ENCODE data around the gene RPL13A. TPM values are rescaled to one million over a fixed set of nuclear protein-coding genes. Genes with fewer than 3 reads are reported as not detected.
A peak's percentile ranks its signal among the peaks of the same experiment; 100 is the strongest.

The RPL13A gene
- total and polyA plus RNA-seq, 9 of the 15 experiments (the other 6 are each of a cell fraction or from before 2014, with no cell fraction given) = 1,744 to 5,482 (median 2,949) TPM

GRCh38 chr19:49451430-49452181, 35.8 kb upstream of the RPL13A start, which contains the start of gene PIH1D1 (continued):
- TF ChIP-seq CREB3L1 (IDR thresholded peaks at IDR 0.05; ENCODE audit: borderline replicate concordance, low read depth) = peak; percentile 69; the same call in 1 of the 2 replicates
- 0 out of 2 replicates have a peak, but pooled peaks have one; percentile 14 for TF ChIP-seq FOXM1 (IDR thresholded peaks at IDR 0.05; ENCODE audit: low read depth)
- TF ChIP-seq FOXM1 (CRISPR knock-in tag; IDR thresholded peaks at IDR 0.05; ENCODE audit: low read depth) = no peak
- TF ChIP-seq KAT7 (CRISPR knock-in tag; IDR thresholded peaks at IDR 0.05; ENCODE audit: borderline replicate concordance) = 0 out of 2 replicates have a peak, but pooled peaks have one; percentile 57
- 0 out of 2 replicates have a peak, but pooled peaks have one; percentile 2 for TF ChIP-seq ZNF384 (IDR thresholded peaks at IDR 0.05; ENCODE audit: low read depth, low read length)
- TF ChIP-seq FOXJ2 (tag; IDR thresholded peaks at IDR 0.05) = peak; percentile 72; the same call in 1 of the 2 replicates
- TF ChIP-seq SMARCA4 (IDR thresholded peaks at IDR 0.05) = 0 out of 2 replicates have a peak, but pooled peaks have one; percentile 13
- TF ChIP-seq, protein P1, sequence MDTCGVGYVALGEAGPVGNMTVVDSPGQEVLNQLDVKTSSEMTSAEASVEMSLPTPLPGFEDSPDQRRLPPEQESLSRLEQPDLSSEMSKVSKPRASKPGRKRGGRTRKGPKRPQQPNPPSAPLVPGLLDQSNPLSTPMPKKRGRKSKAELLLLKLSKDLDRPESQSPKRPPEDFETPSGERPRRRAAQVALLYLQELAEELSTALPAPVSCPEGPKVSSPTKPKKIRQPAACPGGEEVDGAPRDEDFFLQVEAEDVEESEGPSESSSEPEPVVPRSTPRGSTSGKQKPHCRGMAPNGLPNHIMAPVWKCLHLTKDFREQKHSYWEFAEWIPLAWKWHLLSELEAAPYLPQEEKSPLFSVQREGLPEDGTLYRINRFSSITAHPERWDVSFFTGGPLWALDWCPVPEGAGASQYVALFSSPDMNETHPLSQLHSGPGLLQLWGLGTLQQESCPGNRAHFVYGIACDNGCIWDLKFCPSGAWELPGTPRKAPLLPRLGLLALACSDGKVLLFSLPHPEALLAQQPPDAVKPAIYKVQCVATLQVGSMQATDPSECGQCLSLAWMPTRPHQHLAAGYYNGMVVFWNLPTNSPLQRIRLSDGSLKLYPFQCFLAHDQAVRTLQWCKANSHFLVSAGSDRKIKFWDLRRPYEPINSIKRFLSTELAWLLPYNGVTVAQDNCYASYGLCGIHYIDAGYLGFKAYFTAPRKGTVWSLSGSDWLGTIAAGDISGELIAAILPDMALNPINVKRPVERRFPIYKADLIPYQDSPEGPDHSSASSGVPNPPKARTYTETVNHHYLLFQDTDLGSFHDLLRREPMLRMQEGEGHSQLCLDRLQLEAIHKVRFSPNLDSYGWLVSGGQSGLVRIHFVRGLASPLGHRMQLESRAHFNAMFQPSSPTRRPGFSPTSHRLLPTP (IDR thresholded peaks at IDR 0.05; ENCODE audit: borderline replicate concordance, extremely low read depth, insufficient read length) = peak; percentile 91
- TF ChIP-seq EP400 (IDR thresholded peaks at IDR 0.05) = peak; percentile 60
- TF ChIP-seq ZC3H8 (IDR thresholded peaks at IDR 0.05) = no peak
- TF ChIP-seq BHLHE40 (IDR thresholded peaks at IDR 0.05; ENCODE audit: low read length) = 0 out of 2 replicates have a peak, but pooled peaks have one; percentile 8
- 0 out of 2 replicates have a peak, but pooled peaks have one; percentile 54 for TF ChIP-seq ZNF589 (CRISPR knock-in tag; IDR thresholded peaks at IDR 0.05; ENCODE audit: low read depth)
- TF ChIP-seq THAP7 (CRISPR knock-in tag; IDR thresholded peaks at IDR 0.05) = peak; percentile 99
- no peak for TF ChIP-seq ZC3H11A (IDR thresholded peaks at IDR 0.05; ENCODE audit: low read depth, low read length)
- TF ChIP-seq TFAM (CRISPR knock-in tag; conservative IDR thresholded peaks at IDR 0.05) = no peak
- peak; percentile 73; the same call in 1 of the 2 replicates for TF ChIP-seq ATF7 (IDR thresholded peaks at IDR 0.05)
- peak in 1 of 2 experiments; percentile 90; a peak in 3 of 4 replicates for TF ChIP-seq SIN3A (IDR thresholded peaks at IDR 0.05; ENCODE audit: borderline replicate concordance in 2 of 2, control insufficient read depth in 1 of 2, low read depth in 2 of 2, low read length in 2 of 2)
- TF ChIP-seq ZNF778 (CRISPR knock-in tag; IDR thresholded peaks at IDR 0.05) = no peak
- peak; percentile 54; the same call in 1 of the 2 replicates for TF ChIP-seq FOXP1 (CRISPR knock-in tag; IDR thresholded peaks at IDR 0.05)
- TF ChIP-seq HES1 (IDR thresholded peaks at IDR 0.05; ENCODE audit: low read depth) = peak; percentile 18; the same call in 1 of the 2 replicates
- TF ChIP-seq SMARCA5 (IDR thresholded peaks at IDR 0.05) = no peak
- TF ChIP-seq KDM4B (IDR thresholded peaks at IDR 0.05; ENCODE audit: borderline replicate concordance in 2 of 2, low read depth in 1 of 2) = peak in 1 of 2 experiments; percentile 75; a peak in 1 of 4 replicates
- TF ChIP-seq TAF7 (tag; IDR thresholded peaks at IDR 0.05) = peak; percentile 39; the same call in 1 of the 2 replicates
